Measurements from ENCODE around the gene FAM53C.

FAM53C gene

GRCh38 chr5:138359621-138360020, 21.6 kb downstream of the FAM53C start:
- TF ChIP-seq, protein P1, sequence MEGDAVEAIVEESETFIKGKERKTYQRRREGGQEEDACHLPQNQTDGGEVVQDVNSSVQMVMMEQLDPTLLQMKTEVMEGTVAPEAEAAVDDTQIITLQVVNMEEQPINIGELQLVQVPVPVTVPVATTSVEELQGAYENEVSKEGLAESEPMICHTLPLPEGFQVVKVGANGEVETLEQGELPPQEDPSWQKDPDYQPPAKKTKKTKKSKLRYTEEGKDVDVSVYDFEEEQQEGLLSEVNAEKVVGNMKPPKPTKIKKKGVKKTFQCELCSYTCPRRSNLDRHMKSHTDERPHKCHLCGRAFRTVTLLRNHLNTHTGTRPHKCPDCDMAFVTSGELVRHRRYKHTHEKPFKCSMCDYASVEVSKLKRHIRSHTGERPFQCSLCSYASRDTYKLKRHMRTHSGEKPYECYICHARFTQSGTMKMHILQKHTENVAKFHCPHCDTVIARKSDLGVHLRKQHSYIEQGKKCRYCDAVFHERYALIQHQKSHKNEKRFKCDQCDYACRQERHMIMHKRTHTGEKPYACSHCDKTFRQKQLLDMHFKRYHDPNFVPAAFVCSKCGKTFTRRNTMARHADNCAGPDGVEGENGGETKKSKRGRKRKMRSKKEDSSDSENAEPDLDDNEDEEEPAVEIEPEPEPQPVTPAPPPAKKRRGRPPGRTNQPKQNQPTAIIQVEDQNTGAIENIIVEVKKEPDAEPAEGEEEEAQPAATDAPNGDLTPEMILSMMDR (IDR thresholded peaks at IDR 0.05; ENCODE audit: low read length, missing control alignments): no peak
- no peak for DNase-seq (ENCODE audit: low read depth)
- H3K4me3 ChIP-seq (replicated peaks; ENCODE audit: low read depth, low read length): no peak overlapping the region

DNA sequence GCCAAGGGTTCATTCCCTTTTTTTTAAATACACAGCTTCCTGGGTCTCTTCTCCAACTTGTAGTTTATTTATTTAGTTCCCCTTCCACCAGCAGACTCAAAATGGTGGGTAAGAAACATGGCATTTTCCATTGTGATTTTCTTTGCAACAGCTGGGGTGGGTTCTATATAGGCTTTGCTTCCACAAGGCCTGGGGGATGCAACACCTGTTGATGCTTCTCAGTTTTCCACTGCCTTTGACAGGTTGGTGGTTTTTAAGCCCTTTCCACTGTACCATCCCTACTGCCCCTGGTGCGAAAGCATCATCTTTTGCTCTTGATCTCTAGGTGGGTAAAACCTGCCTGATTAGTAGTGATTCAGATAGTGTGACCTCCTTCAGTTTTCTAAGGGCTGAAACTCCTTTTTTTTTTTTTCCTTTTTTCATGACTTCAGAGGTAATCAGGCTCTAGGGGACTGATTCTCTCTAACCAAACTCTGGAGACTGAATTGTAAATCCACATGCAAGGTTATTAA, 22.9 kb downstream of the FAM53C start:
- TF ChIP-seq, protein P1 (IDR thresholded peaks at IDR 0.05; ENCODE audit: low read length, missing control alignments): no peak
- DNase-seq (ENCODE audit: low read depth): no peak
- no peak overlapping the region for H3K4me3 ChIP-seq (replicated peaks; ENCODE audit: low read depth, low read length)

GRCh38 chr5:138364576-138364975, 26.5 kb downstream of the FAM53C start:
- no peak overlapping the region for H3K4me3 ChIP-seq (replicated peaks; ENCODE audit: low read depth, low read length)
- no peak for DNase-seq (ENCODE audit: low read depth)

DNA sequence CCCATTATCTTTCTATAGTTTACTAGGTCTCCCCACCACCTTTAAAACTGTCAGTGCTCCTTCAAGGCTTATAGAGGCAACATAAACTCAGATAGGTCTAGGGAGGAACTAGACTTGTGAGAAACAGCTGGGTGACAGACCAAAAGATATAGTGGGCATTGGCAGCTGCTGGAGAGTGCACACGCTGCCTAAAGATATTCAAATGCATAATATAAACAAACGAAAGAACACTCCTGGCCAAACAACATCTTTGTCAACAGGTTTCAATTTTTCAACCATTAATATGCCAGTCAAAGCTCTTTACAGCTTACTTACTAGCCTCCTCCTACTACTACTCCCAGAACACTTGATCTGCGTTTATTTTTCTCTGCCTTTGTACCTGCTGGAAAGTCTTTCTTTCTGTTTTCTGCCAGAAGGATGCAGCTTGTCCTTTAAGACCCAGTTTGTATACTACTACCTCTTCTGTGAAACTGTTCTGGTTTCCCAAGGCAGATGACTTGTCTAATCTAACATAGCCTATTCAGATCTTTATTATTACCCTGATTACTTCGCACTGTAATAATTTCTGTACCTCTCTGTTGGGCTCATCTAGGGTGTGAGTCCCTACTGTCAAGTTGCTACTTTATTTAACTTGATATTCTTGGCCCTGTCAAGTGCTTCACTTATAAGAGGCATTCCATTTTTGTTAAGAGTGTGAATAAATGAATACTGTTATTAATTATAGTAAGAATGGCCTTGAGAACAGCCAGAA, 28.7 kb downstream of the FAM53C start:
- DNase-seq (ENCODE audit: low read depth): no peak
- H3K4me3 ChIP-seq (replicated peaks; ENCODE audit: low read depth, low read length): no peak overlapping the region
- TF ChIP-seq, protein P1 (IDR thresholded peaks at IDR 0.05; ENCODE audit: low read length, missing control alignments): no peak

More at GRCh38 chr5:138364576-138364975, 26.5 kb downstream of the FAM53C start:
- TF ChIP-seq, protein P1 (IDR thresholded peaks at IDR 0.05; ENCODE audit: low read length, missing control alignments): no peak

- H3K4me3 ChIP-seq (replicated peaks; ENCODE audit: low read depth, low read length): no peak overlapping the region
- peak; percentile 47 for DNase-seq (ENCODE audit: low read depth)
- TF ChIP-seq, protein P1 (IDR thresholded peaks at IDR 0.05; ENCODE audit: low read length, missing control alignments): no peak
Observed at GRCh38 chr5:138369261-138369660, 31.2 kb downstream of the FAM53C start.

GRCh38 chr5:138369706-138370105, 31.6 kb downstream of the FAM53C start:
- DNase-seq (ENCODE audit: low read depth): peak; percentile 21
- TF ChIP-seq, protein P1 (IDR thresholded peaks at IDR 0.05; ENCODE audit: low read length, missing control alignments): no peak
- no peak overlapping the region for H3K4me3 ChIP-seq (replicated peaks; ENCODE audit: low read depth, low read length)

DNA sequence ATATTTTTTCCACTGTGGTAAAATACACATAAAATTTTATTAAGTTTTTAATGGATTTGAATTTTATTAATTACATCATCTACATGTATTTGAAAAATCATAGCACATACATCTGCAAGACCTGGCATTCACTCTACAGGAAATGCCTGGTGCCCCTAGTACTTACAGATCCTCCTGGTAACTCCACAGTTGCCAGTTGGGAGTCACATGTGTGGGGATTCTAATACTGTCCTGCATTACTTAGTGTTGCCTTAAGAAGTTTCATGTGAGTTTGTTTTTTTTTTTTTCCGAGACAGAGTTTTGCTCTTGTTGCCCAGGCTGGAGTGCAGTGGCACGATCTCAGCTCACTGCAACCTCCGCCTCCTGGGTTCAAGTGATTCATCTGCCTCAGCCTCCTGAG, 32.5 kb downstream of the FAM53C start:
- DNase-seq (ENCODE audit: low read depth): peak; percentile 24
- no peak overlapping the region for H3K4me3 ChIP-seq (replicated peaks; ENCODE audit: low read depth, low read length)
- TF ChIP-seq, protein P1 (IDR thresholded peaks at IDR 0.05; ENCODE audit: low read length, missing control alignments): no peak

All from fibroblast of pulmonary artery (primary cell).